Measurements from ENCODE around the gene PRSS22.

The PRSS22 gene

GRCh38 chr16:2902337-2903130 lies 44.6 kb upstream of the PRSS22 start:
- Histone ChIP-seq H3K36me3 (ENCODE audit: insufficient read depth, insufficient read length, low read length) (peaks cover 22% of the 10 kb centered on the region), H3K4me1 (ENCODE audit: insufficient read depth, insufficient read length) (peaks cover 16% of the 10 kb centered on the region), H3K4me3 (ENCODE audit: insufficient read length, low read depth) (no peak overlapping the region), H3K27me3 (ENCODE audit: insufficient read depth, insufficient read length) (no peaks in the 10 kb centered on the region), H3K9me3 (ENCODE audit: insufficient read depth, low read length) (no peaks in the 10 kb centered on the region), H3K9ac (ENCODE audit: insufficient read length, low read depth) (no peak overlapping the region)
- no peak for DNase-seq (ENCODE audit: low read depth, low spot score)
- TF ChIP-seq YY1 (IDR thresholded peaks at IDR 0.05; ENCODE audit: insufficient read depth, insufficient read length) (no peak), ZNF274 (IDR thresholded peaks at IDR 0.05; ENCODE audit: low read depth, low read length) (no peak), SUZ12 (IDR thresholded peaks at IDR 0.05; ENCODE audit: extremely low read depth, insufficient read depth, insufficient read length) (no peak)

GRCh38 chr16:2900526-2901075 lies 42.6 kb upstream of the PRSS22 start:
- H3K9ac ChIP-seq (ENCODE audit: insufficient read length, low read depth): no peak overlapping the region
- H3K36me3 ChIP-seq (ENCODE audit: insufficient read depth, insufficient read length, low read length): peaks cover 34% of the 10 kb centered on the region
- DNase-seq (ENCODE audit: low read depth, low spot score): no peak
- no peaks in the 10 kb centered on the region for H3K27me3 ChIP-seq (ENCODE audit: insufficient read depth, insufficient read length)
- H3K4me1 ChIP-seq (ENCODE audit: insufficient read depth, insufficient read length): peaks cover 17% of the 10 kb centered on the region
- no peak overlapping the region for H3K4me3 ChIP-seq (ENCODE audit: insufficient read length, low read depth)
- no peaks in the 10 kb centered on the region for H3K9me3 ChIP-seq (ENCODE audit: insufficient read depth, low read length)
- no peak for TF ChIP-seq YY1 (IDR thresholded peaks at IDR 0.05; ENCODE audit: insufficient read depth, insufficient read length)
- no peak for TF ChIP-seq ZNF274 (IDR thresholded peaks at IDR 0.05; ENCODE audit: low read depth, low read length)
- no peak for TF ChIP-seq SUZ12 (IDR thresholded peaks at IDR 0.05; ENCODE audit: extremely low read depth, insufficient read depth, insufficient read length)

- TF ChIP-seq ZNF274 (IDR thresholded peaks at IDR 0.05; ENCODE audit: low read depth, low read length): no peak
- TF ChIP-seq SUZ12 (IDR thresholded peaks at IDR 0.05; ENCODE audit: extremely low read depth, insufficient read depth, insufficient read length): no peak
- no peak for TF ChIP-seq YY1 (IDR thresholded peaks at IDR 0.05; ENCODE audit: insufficient read depth, insufficient read length)
- Histone ChIP-seq H3K4me1 (ENCODE audit: insufficient read depth, insufficient read length) (peaks cover 17% of the 10 kb centered on the region), H3K4me3 (ENCODE audit: insufficient read length, low read depth) (no peak overlapping the region), H3K36me3 (ENCODE audit: insufficient read depth, insufficient read length, low read length) (peaks cover 34% of the 10 kb centered on the region), H3K27me3 (ENCODE audit: insufficient read depth, insufficient read length) (no peaks in the 10 kb centered on the region), H3K9me3 (ENCODE audit: insufficient read depth, low read length) (no peaks in the 10 kb centered on the region), H3K9ac (ENCODE audit: insufficient read length, low read depth) (no peak overlapping the region)
- no peak for DNase-seq (ENCODE audit: low read depth, low spot score)
These were observed 41.6 kb upstream of the PRSS22 start for GRCh38 chr16:2899564-2900072.

- DNase-seq (ENCODE audit: low read depth, low spot score): no peak
- H3K36me3 ChIP-seq (ENCODE audit: insufficient read depth, insufficient read length, low read length): peaks cover 34% of the 10 kb centered on the region
- no peaks in the 10 kb centered on the region for H3K27me3 ChIP-seq (ENCODE audit: insufficient read depth, insufficient read length)
- no peaks in the 10 kb centered on the region for H3K9me3 ChIP-seq (ENCODE audit: insufficient read depth, low read length)
- no peak overlapping the region for H3K4me3 ChIP-seq (ENCODE audit: insufficient read length, low read depth)
- H3K4me1 ChIP-seq (ENCODE audit: insufficient read depth, insufficient read length): peaks cover 17% of the 10 kb centered on the region
- H3K9ac ChIP-seq (ENCODE audit: insufficient read length, low read depth): peak overlapping the region; percentile 34
- TF ChIP-seq SUZ12 (IDR thresholded peaks at IDR 0.05; ENCODE audit: extremely low read depth, insufficient read depth, insufficient read length) (no peak), YY1 (IDR thresholded peaks at IDR 0.05; ENCODE audit: insufficient read depth, insufficient read length) (no peak)
These were observed 41.0 kb upstream of the PRSS22 start for GRCh38 chr16:2898831-2899563.

GRCh38 chr16:2897110-2897509 lies 39.1 kb upstream of the PRSS22 start:
- DNase-seq (ENCODE audit: low read depth, low spot score): no peak
- Histone ChIP-seq H3K4me3 (ENCODE audit: insufficient read length, low read depth) (no peak overlapping the region), H3K9me3 (ENCODE audit: insufficient read depth, low read length) (no peaks in the 10 kb centered on the region), H3K27me3 (ENCODE audit: insufficient read depth, insufficient read length) (no peaks in the 10 kb centered on the region), H3K36me3 (ENCODE audit: insufficient read depth, insufficient read length, low read length) (peaks cover 34% of the 10 kb centered on the region), H3K9ac (ENCODE audit: insufficient read length, low read depth) (no peak overlapping the region), H3K4me1 (ENCODE audit: insufficient read depth, insufficient read length) (peaks cover 17% of the 10 kb centered on the region)
- no peak for TF ChIP-seq ZNF274 (IDR thresholded peaks at IDR 0.05; ENCODE audit: low read depth, low read length)
- TF ChIP-seq SUZ12 (IDR thresholded peaks at IDR 0.05; ENCODE audit: extremely low read depth, insufficient read depth, insufficient read length): no peak
- TF ChIP-seq YY1 (IDR thresholded peaks at IDR 0.05; ENCODE audit: insufficient read depth, insufficient read length): no peak

- H3K9me3 ChIP-seq (ENCODE audit: insufficient read depth, low read length): no peaks in the 10 kb centered on the region
- TF ChIP-seq SUZ12 (IDR thresholded peaks at IDR 0.05; ENCODE audit: extremely low read depth, insufficient read depth, insufficient read length) (no peak), ZNF274 (IDR thresholded peaks at IDR 0.05; ENCODE audit: low read depth, low read length) (no peak), YY1 (IDR thresholded peaks at IDR 0.05; ENCODE audit: insufficient read depth, insufficient read length) (no peak)
- H3K9ac ChIP-seq (ENCODE audit: insufficient read length, low read depth): no peak overlapping the region
- peaks cover 34% of the 10 kb centered on the region for H3K36me3 ChIP-seq (ENCODE audit: insufficient read depth, insufficient read length, low read length)
- peaks cover 17% of the 10 kb centered on the region for H3K4me1 ChIP-seq (ENCODE audit: insufficient read depth, insufficient read length)
- no peak overlapping the region for H3K4me3 ChIP-seq (ENCODE audit: insufficient read length, low read depth)
- no peak for DNase-seq (ENCODE audit: low read depth, low spot score)
- H3K27me3 ChIP-seq (ENCODE audit: insufficient read depth, insufficient read length): no peaks in the 10 kb centered on the region
These were observed 38.6 kb upstream of the PRSS22 start for GRCh38 chr16:2896480-2897010.
